CD4-positive, CD25-positive, alpha-beta regulatory T cell (primary cell): ENCODE data around the gene AURKA. TPM values are rescaled to one million over a fixed set of nuclear protein-coding genes. Genes with fewer than 3 reads are reported as not detected.

Experiments
- ATAC-seq, 2 donors: fragments of 150-1000 bp; cut with Tn5 transposase; one replicate each; pipeline ENCODE4 v1.10.0; 2021; ENCODE audit warnings: low read depth in 2 of 2, moderate number of reproducible peaks in 2 of 2, moderate library complexity in 1 of 2
- DNase-seq, 3 donors: peaks; one replicate each; pipeline versions ENCODE4 v3.0.0 to v3.0.0-alpha.2; 2012 to 2022; ENCODE audit warnings: mixed read lengths in 1 of 3
- H3K27ac ChIP-seq: one replicate; pipeline ENCODE4 v1.7.0; 2013; ENCODE audit warnings: mild to moderate bottlenecking, low read length; ENCODE audit not compliant: insufficient read depth, poor library complexity, severe bottlenecking
- H3K27me3 ChIP-seq: one replicate; pipeline ENCODE4 v1.7.0; 2013; ENCODE audit warnings: low read length; ENCODE audit not compliant: control insufficient read depth, insufficient read depth
- H3K36me3 ChIP-seq: one replicate; pipeline ENCODE4 v1.7.0; 2013; ENCODE audit warnings: mild to moderate bottlenecking, low read length, moderate library complexity; ENCODE audit not compliant: control insufficient read depth, insufficient read depth
- H3K4me1 ChIP-seq: 2 replicates; pipeline ENCODE4 v1.7.0; 2013; ENCODE audit warnings: mild to moderate bottlenecking, low read length; ENCODE audit not compliant: insufficient read depth, control insufficient read depth, poor library complexity, severe bottlenecking
- H3K4me3 ChIP-seq: one replicate; pipeline ENCODE4 v1.7.0; 2013; ENCODE audit warnings: low read depth, mild to moderate bottlenecking, low read length, moderate library complexity
- H3K9me3 ChIP-seq, 2 experiments: 1 replicate in 1 of 2; 2 replicates in 1 of 2; pipeline ENCODE4 v1.7.0; 2013; ENCODE audit warnings: low read length in 2 of 2, mild to moderate bottlenecking in 1 of 2, moderate library complexity in 1 of 2; ENCODE audit not compliant: control insufficient read depth in 2 of 2
- H3K27ac Mint-ChIP-seq, 3 donors: one replicate each; pipeline ENCODE4 v1.8.0; 2020 to 2022; ENCODE audit warnings: mild to moderate bottlenecking in 3 of 3, mixed read lengths in 3 of 3, moderate library complexity in 2 of 3
- H3K27me3 Mint-ChIP-seq: one replicate; pipeline ENCODE4 v1.8.0; 2022; ENCODE audit warnings: mild to moderate bottlenecking, mixed read lengths
- H3K36me3 Mint-ChIP-seq: one replicate; pipeline ENCODE4 v1.8.0; 2020; ENCODE audit warnings: mixed read lengths
- H3K4me1 Mint-ChIP-seq, 4 donors: one replicate each; pipeline ENCODE4 v1.8.0; 2020 to 2022; ENCODE audit warnings: mixed read lengths in 4 of 4, mild to moderate bottlenecking in 1 of 4
- H3K4me3 Mint-ChIP-seq, 4 donors: one replicate each; pipeline ENCODE4 v1.8.0; 2020 to 2022; ENCODE audit warnings: mild to moderate bottlenecking in 4 of 4, mixed read lengths in 4 of 4, moderate library complexity in 3 of 4
- H3K9me3 Mint-ChIP-seq, 7 donors: one replicate each; pipeline ENCODE4 v1.8.0; 2020 to 2022; ENCODE audit warnings: mixed read lengths in 7 of 7, mild to moderate bottlenecking in 3 of 7, moderate library complexity in 2 of 7
- polyA plus RNA-seq, 4 donors: library from polyadenylated mRNA; unstranded; fragments of 300-500 nt; fragmentation: Illumina TruSeq; gene quantifications; one replicate each; pipeline ENCODE4 v1.2.3, GENCODE V29; 2021
- total RNA-seq: library from RNA; stranded (reverse); gene quantifications from one replicate; pipeline ENCODE4 v1.2.3, GENCODE V29; 2022

The AURKA gene
- total and polyA plus RNA-seq, 5 donors from 2014 or later = 2.1 to 4.2 (median 3.6) TPM

GRCh38 chr20:56420940-56421688 is 29.1 kb upstream of the AURKA start:
- H3K4me3 Mint-ChIP-seq = peak overlapping the region in 2 of 4 donors; percentile 27 to 51
- no peaks in the 10 kb centered on the region for H3K9me3 ChIP-seq
- H3K36me3 Mint-ChIP-seq = peaks cover 13% of the 10 kb centered on the region
- no peaks in the 10 kb centered on the region for H3K27me3 Mint-ChIP-seq
- DNase-seq (no peak), ATAC-seq (no peak)
- peaks cover 16% of the 10 kb centered on the region for H3K4me1 ChIP-seq
- no peak overlapping the region for H3K4me3 ChIP-seq
- no peaks in the 10 kb centered on the region for H3K36me3 ChIP-seq
- no peaks in the 10 kb centered on the region for H3K27me3 ChIP-seq
- H3K27ac Mint-ChIP-seq = peak overlapping the region in 2 of 3 donors; percentile 55 to 96
- H3K27ac ChIP-seq = no peak overlapping the region
- H3K4me1 Mint-ChIP-seq = peaks cover 0 to 47% (median 36%) of the 10 kb centered on the region in 4 donors
- H3K9me3 Mint-ChIP-seq = no peaks in the 10 kb centered on the region

DNA sequence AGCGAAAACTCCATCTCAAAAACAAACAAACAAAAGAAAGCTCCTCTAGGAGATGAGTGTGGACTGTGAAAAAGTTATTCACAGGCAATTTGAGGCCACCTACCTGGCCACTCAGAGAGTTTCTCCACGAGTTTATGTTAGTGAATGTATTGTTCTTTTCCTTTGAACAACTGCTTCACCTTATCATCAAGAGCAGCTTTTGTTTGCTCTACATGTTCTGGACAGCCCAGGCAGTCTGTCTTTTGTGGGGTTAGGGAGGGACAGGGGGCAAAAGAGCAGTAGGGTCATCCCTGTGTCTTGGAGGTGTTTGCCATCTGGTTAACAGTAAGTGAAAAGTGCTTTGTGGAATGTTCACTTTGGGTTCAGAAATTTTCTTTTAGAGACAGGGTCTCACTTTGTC is 28.0 kb upstream of the AURKA start:
- H3K27me3 Mint-ChIP-seq = no peaks in the 10 kb centered on the region
- peaks cover 13% of the 10 kb centered on the region for H3K36me3 Mint-ChIP-seq
- H3K27me3 ChIP-seq = no peaks in the 10 kb centered on the region
- H3K4me1 ChIP-seq = peaks cover 22% of the 10 kb centered on the region
- peaks cover 0 to 53% (median 40%) of the 10 kb centered on the region in 4 donors for H3K4me1 Mint-ChIP-seq
- H3K4me3 Mint-ChIP-seq = peak overlapping the region in 1 of 4 donors; percentile 67
- H3K27ac ChIP-seq = no peak overlapping the region
- H3K4me3 ChIP-seq = no peak overlapping the region
- no peaks in the 10 kb centered on the region for H3K36me3 ChIP-seq
- no peaks in the 10 kb centered on the region for H3K9me3 ChIP-seq
- peak overlapping the region in 2 of 3 donors; percentile 32 to 96 for H3K27ac Mint-ChIP-seq
- ATAC-seq (no peak), DNase-seq (no peak)
- no peaks in the 10 kb centered on the region for H3K9me3 Mint-ChIP-seq

DNA sequence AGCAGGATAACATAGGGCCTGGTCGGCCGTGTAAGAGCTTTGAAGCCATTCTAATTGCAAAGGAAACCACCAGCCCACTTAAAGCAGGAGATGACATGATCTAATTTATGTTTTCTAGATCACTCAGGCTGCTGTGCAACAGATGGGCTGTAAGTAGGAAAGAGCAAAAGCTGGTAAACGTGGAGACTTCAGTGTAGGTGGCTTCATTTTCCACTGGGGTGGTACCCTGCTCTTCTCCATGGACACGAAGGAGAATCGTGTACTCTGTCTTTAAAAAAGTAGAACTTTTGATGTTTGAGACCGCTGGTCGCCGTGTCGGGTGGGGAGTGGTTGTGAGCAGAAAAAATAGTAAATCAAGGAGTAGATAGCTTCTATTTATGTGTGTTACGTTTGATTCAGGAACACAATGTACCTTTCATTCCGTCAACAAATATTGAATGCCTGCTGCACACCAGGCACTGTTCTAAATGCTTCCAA is 26.4 kb upstream of the AURKA start:
- Histone ChIP-seq H3K36me3 (no peaks in the 10 kb centered on the region), H3K27ac (peak overlapping the region; percentile 56), H3K27me3 (no peaks in the 10 kb centered on the region), H3K9me3 (no peaks in the 10 kb centered on the region), H3K4me3 (peak overlapping the region; percentile 61), H3K4me1 (peaks cover 34% of the 10 kb centered on the region)
- Mint-ChIP-seq H3K4me1 (peaks cover 0 to 61% (median 52%) of the 10 kb centered on the region in 4 donors), H3K27ac (peak overlapping the region; percentile 87 to 96 (median 92)), H3K9me3 (no peaks in the 10 kb centered on the region), H3K36me3 (peaks cover 18% of the 10 kb centered on the region), H3K4me3 (peak overlapping the region in 3 of 4 donors; percentile 1 to 78 (median 78)), H3K27me3 (no peaks in the 10 kb centered on the region)
- DNase-seq = peak in 2 of 3 donors; percentile 32 to 41
- peak; percentile 32 to 46 for ATAC-seq

- peaks cover 0 to 62% (median 54%) of the 10 kb centered on the region in 4 donors for H3K4me1 Mint-ChIP-seq
- H3K27me3 Mint-ChIP-seq = no peaks in the 10 kb centered on the region
- DNase-seq = no peak
- peaks cover 38% of the 10 kb centered on the region for H3K4me1 ChIP-seq
- H3K4me3 Mint-ChIP-seq = peak overlapping the region in 2 of 4 donors; percentile 78
- H3K9me3 ChIP-seq = no peaks in the 10 kb centered on the region
- H3K4me3 ChIP-seq = peak overlapping the region; percentile 61
- peak overlapping the region; percentile 56 for H3K27ac ChIP-seq
- no peaks in the 10 kb centered on the region for H3K9me3 Mint-ChIP-seq
- H3K27me3 ChIP-seq = no peaks in the 10 kb centered on the region
- H3K36me3 Mint-ChIP-seq = peaks cover 18% of the 10 kb centered on the region
- ATAC-seq = no peak
- peak overlapping the region; percentile 87 to 96 (median 92) for H3K27ac Mint-ChIP-seq
- no peaks in the 10 kb centered on the region for H3K36me3 ChIP-seq
These were observed 25.9 kb upstream of the AURKA start for GRCh38 chr20:56417911-56418310.

DNA sequence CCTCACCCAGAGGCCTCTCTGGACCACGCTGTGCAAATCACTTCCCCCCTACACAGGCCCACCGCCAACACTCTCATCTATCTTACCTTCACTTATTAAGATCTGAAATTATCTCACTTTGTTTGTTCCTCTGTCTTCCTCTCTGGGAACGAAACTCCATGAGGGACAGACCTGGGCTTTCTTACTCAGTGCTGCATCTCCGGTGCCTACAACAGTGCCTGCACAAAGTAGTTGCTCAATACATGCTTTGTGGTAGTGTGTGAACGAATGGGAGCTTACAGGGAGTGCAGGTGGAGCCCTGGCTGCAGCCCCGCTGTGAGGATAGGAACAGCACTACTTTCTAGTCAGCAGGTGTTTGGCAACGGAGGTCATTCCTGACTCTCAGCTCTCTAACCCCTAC is 25.4 kb upstream of the AURKA start:
- H3K4me3 Mint-ChIP-seq = peak overlapping the region in 1 of 4 donors; percentile 78
- ATAC-seq (no peak), DNase-seq (no peak)
- H3K4me1 Mint-ChIP-seq = peaks cover 0 to 62% (median 56%) of the 10 kb centered on the region in 4 donors
- H3K36me3 Mint-ChIP-seq = peaks cover 18% of the 10 kb centered on the region
- H3K9me3 Mint-ChIP-seq = no peaks in the 10 kb centered on the region
- H3K36me3 ChIP-seq = no peaks in the 10 kb centered on the region
- H3K27me3 ChIP-seq = no peaks in the 10 kb centered on the region
- no peaks in the 10 kb centered on the region for H3K9me3 ChIP-seq
- H3K27me3 Mint-ChIP-seq = no peaks in the 10 kb centered on the region
- H3K27ac ChIP-seq = no peak overlapping the region
- H3K27ac Mint-ChIP-seq = peak overlapping the region; percentile 35 to 96 (median 87)
- peaks cover 42% of the 10 kb centered on the region for H3K4me1 ChIP-seq
- no peak overlapping the region for H3K4me3 ChIP-seq

DNA sequence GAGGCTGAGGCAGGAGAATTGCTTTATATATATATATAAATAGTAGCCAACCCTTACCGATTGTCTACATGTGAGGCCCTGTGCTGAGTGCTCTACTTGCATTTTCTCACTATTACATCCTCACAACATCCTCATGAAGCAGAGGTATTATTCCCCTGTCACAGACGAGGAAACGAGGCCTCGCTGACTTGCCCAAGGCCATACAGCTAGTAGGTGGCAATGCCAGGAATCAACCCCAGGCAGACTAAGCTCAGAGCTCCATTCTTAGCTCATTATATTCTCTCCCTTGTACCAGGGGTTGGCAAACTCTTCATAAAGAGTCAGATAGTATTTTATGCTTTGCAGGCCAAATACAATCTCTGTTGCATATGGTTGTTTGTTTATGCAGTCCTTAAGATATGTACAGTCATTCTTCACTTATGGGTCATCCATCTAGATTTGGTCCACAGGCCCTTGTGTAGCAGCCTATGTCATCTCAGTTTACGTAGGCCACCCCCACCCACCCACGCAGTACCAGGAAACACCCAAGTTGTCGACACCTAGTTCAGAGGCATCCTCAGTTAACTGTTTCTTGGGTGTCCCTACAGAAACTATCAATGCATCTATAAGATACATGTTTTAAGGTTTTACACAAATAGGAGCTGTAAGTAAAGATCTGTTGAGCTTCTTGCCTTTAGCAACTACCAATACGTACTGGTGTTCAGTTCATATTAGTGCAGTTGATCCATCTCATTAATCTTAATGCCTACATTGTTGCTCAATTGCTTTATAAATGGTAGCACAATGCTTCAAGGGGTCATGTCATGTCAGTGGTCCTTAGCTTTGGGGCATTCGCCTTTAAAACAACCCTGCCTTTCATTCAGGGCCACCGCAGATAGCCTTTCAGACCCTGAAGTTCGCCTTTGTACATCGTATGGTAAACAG is 23.1 kb upstream of the AURKA start:
- peaks cover 49% of the 10 kb centered on the region for H3K4me1 ChIP-seq
- peak overlapping the region; percentile 81 to 97 (median 88) for H3K27ac Mint-ChIP-seq
- ATAC-seq (peak; percentile 51 to 56), DNase-seq (peak; percentile 12 to 50 (median 34))
- no peaks in the 10 kb centered on the region for H3K27me3 ChIP-seq
- H3K9me3 ChIP-seq = no peaks in the 10 kb centered on the region
- H3K36me3 ChIP-seq = no peaks in the 10 kb centered on the region
- H3K4me3 Mint-ChIP-seq = peak overlapping the region; percentile 65 to 81 (median 76)
- H3K36me3 Mint-ChIP-seq = peaks cover 18% of the 10 kb centered on the region
- peak overlapping the region; percentile 27 for H3K4me3 ChIP-seq
- peaks cover 7 to 65% (median 55%) of the 10 kb centered on the region in 4 donors for H3K4me1 Mint-ChIP-seq
- peak overlapping the region; percentile 65 for H3K27ac ChIP-seq
- H3K9me3 Mint-ChIP-seq = no peaks in the 10 kb centered on the region
- H3K27me3 Mint-ChIP-seq = no peaks in the 10 kb centered on the region

- DNase-seq = no peak
These were observed 20.9 kb upstream of the AURKA start for GRCh38 chr20:56412949-56413348.

More at GRCh38 chr20:56412949-56413348, 20.9 kb upstream of the AURKA start:
- no peaks in the 10 kb centered on the region for H3K27me3 Mint-ChIP-seq
- H3K4me3 Mint-ChIP-seq = peak overlapping the region; percentile 83 to 94 (median 86)
- H3K27ac Mint-ChIP-seq = peak overlapping the region in 2 of 3 donors; percentile 91 to 97
- no peaks in the 10 kb centered on the region for H3K27me3 ChIP-seq
- peaks cover 2% of the 10 kb centered on the region for H3K36me3 ChIP-seq
- ATAC-seq = no peak
- H3K9me3 Mint-ChIP-seq = no peaks in the 10 kb centered on the region
- no peaks in the 10 kb centered on the region for H3K9me3 ChIP-seq
- peaks cover 34% of the 10 kb centered on the region for H3K4me1 ChIP-seq
- H3K4me3 ChIP-seq = peak overlapping the region; percentile 81
- peaks cover 7 to 51% (median 45%) of the 10 kb centered on the region in 4 donors for H3K4me1 Mint-ChIP-seq
- peaks cover 22% of the 10 kb centered on the region for H3K36me3 Mint-ChIP-seq
- peak overlapping the region; percentile 78 for H3K27ac ChIP-seq
